Fibroblast of lung (primary cell): ENCODE results near the gene ADORA2B. TPM values are rescaled to one million over a fixed set of nuclear protein-coding genes. Genes with fewer than 3 reads are reported as not detected.
"Not testable (repeated sequence)": the region's sequence is repeated elsewhere in the genome, so short reads cannot be mapped to it uniquely, and the experiment has no call there.

Source experiments
- DNase-seq, 2 donors: peaks; one replicate each; pipeline versions ENCODE4 v3.0.0 to v3.0.0-alpha.2; 2010; ENCODE audit warnings: low read depth in 2 of 2
- H2AFZ ChIP-seq: 2 replicates; pipeline ENCODE4 v1.5.1; 2012; ENCODE audit warnings: low read length, control low read depth, inconsistent platforms
- H3K27ac ChIP-seq: 2 replicates; pipeline ENCODE4 v1.5.1; 2011; ENCODE audit warnings: low read length, control low read depth; ENCODE audit not compliant: insufficient read depth
- H3K27me3 ChIP-seq: 2 replicates; pipeline ENCODE4 v1.5.1; 2011; ENCODE audit warnings: mild to moderate bottlenecking, low read length; ENCODE audit not compliant: control insufficient read depth, insufficient read depth
- H3K36me3 ChIP-seq: 2 replicates; pipeline ENCODE4 v1.5.1; 2011; ENCODE audit warnings: low read length; ENCODE audit not compliant: control insufficient read depth, insufficient read depth
- H3K4me1 ChIP-seq: 2 replicates; pipeline ENCODE4 v1.5.1; 2011; ENCODE audit warnings: low read length; ENCODE audit not compliant: control insufficient read depth, insufficient read depth; ENCODE audit errors: extremely low read depth
- H3K4me2 ChIP-seq: 2 replicates; pipeline ENCODE4 v1.5.1; 2011; ENCODE audit warnings: low read length, control low read depth; ENCODE audit not compliant: insufficient read depth; ENCODE audit errors: extremely low read depth
- H3K4me3 ChIP-seq, 4 experiments: fragments of 200-600 bp in 1 of 4; sonication (generic) in 1 of 4; replicated peaks in 1 of 4; 2 replicates each; pipeline ENCODE4 v1.5.1; 2011 to 2016; ENCODE audit warnings: low read length in 4 of 4, low read depth in 3 of 4, mild to moderate bottlenecking in 3 of 4, control low read depth in 2 of 4, inconsistent platforms in 1 of 4, mixed read lengths in 1 of 4; ENCODE audit not compliant: insufficient read depth in 1 of 4; ENCODE audit errors: control extremely low read depth in 1 of 4
- H3K79me2 ChIP-seq: 2 replicates; pipeline ENCODE4 v1.5.1; 2012; ENCODE audit warnings: mild to moderate bottlenecking, low read length, inconsistent platforms; ENCODE audit not compliant: control insufficient read depth, insufficient read depth
- H3K9ac ChIP-seq: 2 replicates; pipeline ENCODE4 v1.5.1; 2011; ENCODE audit warnings: mild to moderate bottlenecking, low read length, control low read depth; ENCODE audit not compliant: insufficient read depth
- H3K9me3 ChIP-seq: 2 replicates; pipeline ENCODE4 v1.5.1; 2012; ENCODE audit warnings: low read depth, low read length; ENCODE audit not compliant: control insufficient read depth, insufficient read depth
- H4K20me1 ChIP-seq: 2 replicates; pipeline ENCODE4 v1.5.1; 2011; ENCODE audit warnings: low read length; ENCODE audit not compliant: control insufficient read depth, insufficient read depth; ENCODE audit errors: extremely low read depth
- EZH2 ChIP-seq: IDR thresholded peaks from 2 replicates; pipeline ENCODE4 v1.5.1; 2012; ENCODE audit warnings: low read length, control low read depth, mild to moderate bottlenecking; ENCODE audit errors: missing control alignments
- polyA minus RNA-seq: library from RNA; depleted of rRNA, polyadenylated mRNA; stranded (reverse); fragments of >200 nt; gene quantifications from 2 replicates; pipeline ENCODE4 v1.2.3, GENCODE V29; 2011; ENCODE audit warnings: low replicate concordance
- polyA plus RNA-seq, 2 donors: library from polyadenylated mRNA; depleted of rRNA in 1 of 2; stranded (reverse) in 1 of 2; unstranded in 1 of 2; fragments of >200 nt; gene quantifications; 2 replicates each; pipeline ENCODE4 v1.2.1, GENCODE V29; 2011 to 2012; ENCODE audit warnings: missing spikeins in 1 of 2
- total RNA-seq: library from RNA; depleted of rRNA; stranded (reverse); fragments of >200 nt; gene quantifications from 2 replicates; pipeline ENCODE4 v1.2.1, GENCODE V29; 2014
- TF ChIP-seq, protein P1 (sequence below), 2 donors: IDR thresholded peaks in 1 of 2; conservative IDR thresholded peaks in 1 of 2; 1 replicate in 1 of 2; 2 replicates in 1 of 2; pipeline ENCODE4 v1.5.1; 2011 to 2012; ENCODE audit warnings: low read length in 2 of 2, control low read depth in 1 of 2, inconsistent platforms in 1 of 2, low read depth in 1 of 2, mild to moderate bottlenecking in 1 of 2

Gene ADORA2B
- total RNA-seq (10.5 and 17.2 TPM in 2 replicates), polyA plus RNA-seq (3.1 and 6.3 TPM in 2 replicates), polyA minus RNA-seq (3.0 and 8.7 TPM in 2 replicates)
- polyA plus RNA-seq (2012): 2.6 and 6.2 TPM in 2 replicates

DNA sequence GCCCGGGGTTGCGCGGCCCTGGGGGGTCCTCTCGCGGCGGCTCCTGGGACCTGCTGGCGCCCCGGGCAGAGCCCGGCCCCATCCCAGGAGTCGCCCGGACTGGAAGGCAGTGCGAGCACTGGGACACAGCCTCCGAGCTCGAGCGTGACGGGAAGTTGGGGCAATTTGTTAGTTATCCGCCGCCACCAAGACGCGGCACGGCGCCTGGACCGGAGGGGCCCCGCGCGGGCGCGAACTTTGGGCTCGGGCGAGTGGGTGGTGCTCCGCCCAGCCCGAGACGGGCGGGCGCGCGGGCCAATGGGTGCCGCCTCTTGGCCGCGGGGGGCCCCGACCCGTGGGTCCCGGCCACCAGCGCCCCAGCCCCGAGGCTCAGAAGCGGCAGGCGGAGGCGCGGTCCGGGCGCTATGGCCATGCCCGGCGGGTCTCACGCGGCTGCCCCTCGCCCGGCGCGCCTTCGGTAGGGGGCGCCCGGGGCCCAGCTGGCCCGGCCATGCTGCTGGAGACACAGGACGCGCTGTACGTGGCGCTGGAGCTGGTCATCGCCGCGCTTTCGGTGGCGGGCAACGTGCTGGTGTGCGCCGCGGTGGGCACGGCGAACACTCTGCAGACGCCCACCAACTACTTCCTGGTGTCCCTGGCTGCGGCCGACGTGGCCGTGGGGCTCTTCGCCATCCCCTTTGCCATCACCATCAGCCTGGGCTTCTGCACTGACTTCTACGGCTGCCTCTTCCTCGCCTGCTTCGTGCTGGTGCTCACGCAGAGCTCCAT lies at the start of gene ADORA2B:
Gene ADORA2B (plus strand): TSS at position 372 of the 768 bp plus-strand sequence. CDS start 119 bp downstream, at position 491.
- TF ChIP-seq, protein P1, sequence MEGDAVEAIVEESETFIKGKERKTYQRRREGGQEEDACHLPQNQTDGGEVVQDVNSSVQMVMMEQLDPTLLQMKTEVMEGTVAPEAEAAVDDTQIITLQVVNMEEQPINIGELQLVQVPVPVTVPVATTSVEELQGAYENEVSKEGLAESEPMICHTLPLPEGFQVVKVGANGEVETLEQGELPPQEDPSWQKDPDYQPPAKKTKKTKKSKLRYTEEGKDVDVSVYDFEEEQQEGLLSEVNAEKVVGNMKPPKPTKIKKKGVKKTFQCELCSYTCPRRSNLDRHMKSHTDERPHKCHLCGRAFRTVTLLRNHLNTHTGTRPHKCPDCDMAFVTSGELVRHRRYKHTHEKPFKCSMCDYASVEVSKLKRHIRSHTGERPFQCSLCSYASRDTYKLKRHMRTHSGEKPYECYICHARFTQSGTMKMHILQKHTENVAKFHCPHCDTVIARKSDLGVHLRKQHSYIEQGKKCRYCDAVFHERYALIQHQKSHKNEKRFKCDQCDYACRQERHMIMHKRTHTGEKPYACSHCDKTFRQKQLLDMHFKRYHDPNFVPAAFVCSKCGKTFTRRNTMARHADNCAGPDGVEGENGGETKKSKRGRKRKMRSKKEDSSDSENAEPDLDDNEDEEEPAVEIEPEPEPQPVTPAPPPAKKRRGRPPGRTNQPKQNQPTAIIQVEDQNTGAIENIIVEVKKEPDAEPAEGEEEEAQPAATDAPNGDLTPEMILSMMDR (conservative IDR thresholded peaks at IDR 0.05 in 1 of 2, IDR thresholded peaks at IDR 0.05 in 1 of 2; ENCODE audit: low read depth in 1 of 2, low read length in 2 of 2): peak; percentile 24 to 47
- TF ChIP-seq EZH2: no peak
- Histone ChIP-seq H3K27ac (peak within 1 kb of the TSS; percentile 59), H2AFZ (peak within 1 kb of the TSS; percentile 95), H3K9ac (peak within 1 kb of the TSS; percentile 66), H3K4me2 (peak within 1 kb of the TSS; percentile 86), H3K27me3 (peaks cover 3% of the 10 kb centered on the region), H3K9me3 (no peaks in the 10 kb centered on the region), H4K20me1 (no peaks in the 10 kb centered on the region), H3K4me3 (peak within 1 kb of the TSS; percentile 65 to 74 (median 69)), H3K36me3 (no peaks in the 10 kb centered on the region), H3K4me1 (peaks cover 2% of the 10 kb centered on the region), H3K79me2 (peaks cover 3% of the 10 kb centered on the region)
- DNase-seq: peak; percentile 75 to 77

DNA sequence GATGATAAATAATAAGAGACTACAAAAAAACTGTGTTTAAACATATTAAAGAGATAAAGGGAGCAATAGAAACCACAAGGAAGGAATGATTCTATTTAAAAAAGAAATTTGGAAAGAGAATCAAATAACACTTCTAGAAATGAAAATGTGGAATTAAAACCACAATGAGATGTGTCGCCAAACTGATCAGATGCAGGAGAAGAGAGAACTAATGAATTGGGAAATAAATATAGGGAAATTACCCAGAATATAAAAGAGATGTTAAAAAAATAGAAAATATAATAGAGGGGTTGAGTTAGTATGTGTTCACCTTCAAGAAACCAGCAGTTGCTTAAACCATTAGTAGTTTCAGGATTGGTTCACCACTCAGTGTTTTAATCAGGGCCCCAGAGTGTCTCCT lies 48.7 kb upstream of the ADORA2B start:
- Histone ChIP-seq H3K4me1 (no peaks in the 10 kb centered on the region), H3K4me2 (no peak overlapping the region), H3K36me3 (no peaks in the 10 kb centered on the region), H3K27me3 (no peaks in the 10 kb centered on the region), H3K9me3 (no peaks in the 10 kb centered on the region), H3K27ac (no peak overlapping the region), H3K79me2 (no peaks in the 10 kb centered on the region), H3K4me3 (no peak overlapping the region), H3K9ac (no peak overlapping the region), H4K20me1 (no peaks in the 10 kb centered on the region), H2AFZ (no peak overlapping the region)
- TF ChIP-seq, protein P1 (conservative IDR thresholded peaks at IDR 0.05 in 1 of 2, IDR thresholded peaks at IDR 0.05 in 1 of 2; ENCODE audit: low read depth in 1 of 2, low read length in 2 of 2): no peak
- TF ChIP-seq EZH2: no peak
- DNase-seq: no peak

DNA sequence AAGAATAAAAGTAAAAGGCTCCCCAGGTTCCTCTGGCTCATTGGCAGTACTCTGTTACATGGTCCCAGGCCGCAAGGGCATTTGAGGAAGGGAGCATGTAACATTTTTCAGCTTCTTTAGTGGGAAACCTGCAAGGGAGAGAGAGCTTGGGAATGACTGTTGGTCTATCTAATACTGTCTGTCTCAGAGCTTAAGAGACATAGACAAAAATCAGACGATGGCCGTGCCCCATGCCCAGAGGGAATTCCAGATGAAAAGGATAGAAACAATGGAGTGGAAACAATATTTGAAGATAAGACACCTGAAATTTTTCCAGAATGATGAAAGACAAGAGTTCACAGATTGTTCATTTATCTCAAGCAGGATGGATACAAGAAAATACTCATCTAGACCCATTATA lies 48.1 kb upstream of the ADORA2B start:
- Histone ChIP-seq H2AFZ (no peak overlapping the region), H3K9me3 (no peaks in the 10 kb centered on the region), H3K36me3 (no peaks in the 10 kb centered on the region), H4K20me1 (no peaks in the 10 kb centered on the region), H3K4me2 (no peak overlapping the region), H3K27me3 (no peaks in the 10 kb centered on the region), H3K4me1 (no peaks in the 10 kb centered on the region), H3K9ac (no peak overlapping the region), H3K4me3 (no peak overlapping the region), H3K27ac (no peak overlapping the region), H3K79me2 (no peaks in the 10 kb centered on the region)
- TF ChIP-seq EZH2: no peak
- TF ChIP-seq, protein P1 (conservative IDR thresholded peaks at IDR 0.05 in 1 of 2, IDR thresholded peaks at IDR 0.05 in 1 of 2; ENCODE audit: low read depth in 1 of 2, low read length in 2 of 2): no peak
- no peak for DNase-seq

DNA sequence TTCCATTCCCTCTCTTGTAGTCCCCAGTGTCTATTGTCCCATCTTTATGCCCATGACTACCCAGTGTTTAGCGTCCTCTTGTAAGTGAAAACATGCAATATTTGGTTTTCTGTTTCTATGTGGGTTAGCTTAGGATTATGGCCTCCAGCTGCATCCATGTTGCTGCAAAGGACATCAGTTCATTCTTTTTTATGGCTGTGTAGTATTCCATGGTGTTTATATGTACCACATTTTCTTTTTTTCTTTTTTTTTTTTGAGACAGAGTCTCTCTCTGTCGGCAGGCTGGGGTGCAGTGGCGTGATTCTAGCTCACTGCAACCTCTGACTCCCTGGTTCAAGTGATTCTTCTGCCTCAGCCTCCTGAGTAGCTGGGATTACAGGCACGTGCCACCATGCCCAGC lies 45.3 kb upstream of the ADORA2B start:
- H3K4me1 ChIP-seq, H3K27me3 ChIP-seq, H3K9ac ChIP-seq, H3K4me3 ChIP-seq, H3K4me2 ChIP-seq, H3K9me3 ChIP-seq, H2AFZ ChIP-seq, DNase-seq, H3K79me2 ChIP-seq, H4K20me1 ChIP-seq, H3K27ac ChIP-seq, H3K36me3 ChIP-seq: not testable (repeated sequence)
